ENCODE data around the gene EDIL3. TPM values are rescaled to one million over a fixed set of nuclear protein-coding genes. Genes with fewer than 3 reads are reported as not detected.

The EDIL3 gene
- total RNA-seq, 2 experiments from 2014 or later: not detected

GRCh38 chr5:84260939-84261338 lies 123.7 kb downstream of the EDIL3 start:
- no peak overlapping the region for H3K4me3 ChIP-seq (ENCODE audit: low read length)
- no peak overlapping the region for H3K27ac ChIP-seq (ENCODE audit: low read depth in 1 of 2, low read length in 2 of 2)
- POLR2A ChIA-PET: no interaction called here
- ATAC-seq (ENCODE audit: poor library complexity) (no peak), DNase-seq (no peak)
- Mint-ChIP-seq H3K36me3 (ENCODE audit: low read depth) (no peaks in the 10 kb centered on the region), H3K9me3 (no peaks in the 10 kb centered on the region), H3K4me3 (no peak overlapping the region), H3K4me1 (ENCODE audit: low read depth) (no peaks in the 10 kb centered on the region), H3K27me3 (no peaks in the 10 kb centered on the region), H3K27ac (no peak overlapping the region)
- no peak for TF ChIP-seq CTCF (IDR thresholded peaks at IDR 0.05)
- H3K36me3 ChIP-seq (ENCODE audit: insufficient read depth, low read length): no peaks in the 10 kb centered on the region
- H3K4me1 ChIP-seq (ENCODE audit: insufficient read depth, low read length): no peaks in the 10 kb centered on the region
- intact Hi-C loops (cut with DNase I, micrococcal nuclease): no loop called here
- CTCF ChIA-PET: no interaction called here
- no peaks in the 10 kb centered on the region for H3K27me3 ChIP-seq (ENCODE audit: control insufficient read depth in 1 of 2, insufficient read depth in 2 of 2, low read length in 2 of 2)
- peaks cover 0 to 4% of the 10 kb centered on the region in 2 experiments for H3K9me3 ChIP-seq (ENCODE audit: control insufficient read depth in 1 of 2, insufficient read depth in 1 of 2, low read length in 2 of 2)

- Mint-ChIP-seq H3K36me3 (ENCODE audit: low read depth) (no peaks in the 10 kb centered on the region), H3K9me3 (no peaks in the 10 kb centered on the region), H3K4me1 (ENCODE audit: low read depth) (no peaks in the 10 kb centered on the region), H3K27me3 (no peaks in the 10 kb centered on the region), H3K4me3 (no peak overlapping the region), H3K27ac (no peak overlapping the region)
- ATAC-seq (ENCODE audit: poor library complexity) (no peak), DNase-seq (no peak)
- POLR2A ChIA-PET: no interaction called here
- CTCF ChIA-PET: no interaction called here
- Histone ChIP-seq H3K27me3 (ENCODE audit: control insufficient read depth in 1 of 2, insufficient read depth in 2 of 2, low read length in 2 of 2) (no peaks in the 10 kb centered on the region), H3K4me1 (ENCODE audit: insufficient read depth, low read length) (no peaks in the 10 kb centered on the region), H3K9me3 (ENCODE audit: control insufficient read depth in 1 of 2, insufficient read depth in 1 of 2, low read length in 2 of 2) (peaks cover 0 to 4% of the 10 kb centered on the region in 2 experiments), H3K36me3 (ENCODE audit: insufficient read depth, low read length) (no peaks in the 10 kb centered on the region), H3K27ac (ENCODE audit: low read depth in 1 of 2, low read length in 2 of 2) (no peak overlapping the region), H3K4me3 (ENCODE audit: low read length) (no peak overlapping the region)
- intact Hi-C loops (cut with DNase I, micrococcal nuclease): no loop called here
- no peak for TF ChIP-seq CTCF (IDR thresholded peaks at IDR 0.05)
Measured at GRCh38 chr5:84260140-84260539, 124.5 kb downstream of the EDIL3 start.

GRCh38 chr5:84259283-84260045 lies 125.2 kb downstream of the EDIL3 start:
- POLR2A ChIA-PET: no interaction called here
- no peak for TF ChIP-seq CTCF (IDR thresholded peaks at IDR 0.05)
- DNase-seq (no peak), ATAC-seq (ENCODE audit: poor library complexity) (no peak)
- CTCF ChIA-PET: no interaction called here
- Histone ChIP-seq H3K4me1 (ENCODE audit: insufficient read depth, low read length) (no peaks in the 10 kb centered on the region), H3K9me3 (ENCODE audit: control insufficient read depth in 1 of 2, insufficient read depth in 1 of 2, low read length in 2 of 2) (peaks cover 0 to 4% of the 10 kb centered on the region in 2 experiments), H3K36me3 (ENCODE audit: insufficient read depth, low read length) (no peaks in the 10 kb centered on the region), H3K27ac (ENCODE audit: low read depth in 1 of 2, low read length in 2 of 2) (no peak overlapping the region), H3K4me3 (ENCODE audit: low read length) (no peak overlapping the region), H3K27me3 (ENCODE audit: control insufficient read depth in 1 of 2, insufficient read depth in 2 of 2, low read length in 2 of 2) (no peaks in the 10 kb centered on the region)
- no peaks in the 10 kb centered on the region for H3K36me3 Mint-ChIP-seq (ENCODE audit: low read depth)
- H3K4me3 Mint-ChIP-seq: no peak overlapping the region
- intact Hi-C loops (cut with DNase I, micrococcal nuclease): no loop called here
- H3K27me3 Mint-ChIP-seq: no peaks in the 10 kb centered on the region
- H3K9me3 Mint-ChIP-seq: no peaks in the 10 kb centered on the region
- no peaks in the 10 kb centered on the region for H3K4me1 Mint-ChIP-seq (ENCODE audit: low read depth)
- no peak overlapping the region for H3K27ac Mint-ChIP-seq

All from CD4-positive, alpha-beta T cell (primary cell).